K562 (cell line): Measurements from ENCODE around the gene TSTD1. TPM values are rescaled to one million over a fixed set of nuclear protein-coding genes. Genes with fewer than 3 reads are reported as not detected.

Experiments
- ATF7 ChIP-seq: fragments of 450-650 bp; IDR thresholded peaks from 2 replicates; pipeline ENCODE4 v1.7.1; 2014; ENCODE audit warnings: mild to moderate bottlenecking, moderate library complexity
- FUS ChIP-seq: fragments of 200-400 bp; formaldehyde crosslinking; optimal IDR thresholded peaks from 2 replicates; pipeline ENCODE3; 2017; ENCODE audit warnings: low read depth, low read length
- TGIF2 ChIP-seq: sonication (generic); formaldehyde crosslinking; IDR thresholded peaks from 2 replicates; pipeline ENCODE4 v1.8.1; 2022; ENCODE audit warnings: mild to moderate bottlenecking, missing genetic modification reagents, moderate library complexity
- XRCC4 ChIP-seq: IDR thresholded peaks from one replicate; pipeline ENCODE4 v1.6.1; 2011; ENCODE audit not compliant: insufficient read depth, insufficient read length; ENCODE audit errors: extremely low read depth
- ZNF407 ChIP-seq: fragments of 450-650 bp; IDR thresholded peaks from 2 replicates; pipeline ENCODE4 v1.6.1; 2016; ENCODE audit warnings: low read depth
- ZNF512 ChIP-seq: IDR thresholded peaks from 2 replicates; pipeline ENCODE4 v1.6.1; 2016; ENCODE audit warnings: missing genetic modification characterization, missing compliant biosample characterization
- polyA plus RNA-seq, 8 experiments: library from polyadenylated mRNA; depleted of rRNA in 4 of 8; stranded (reverse) in 5 of 8; unstranded in 3 of 8; fragments of >200 nt; fragmentation: Nextera tagmentation in 2 of 8; fragmentation: Illumina TruSeq in 1 of 8; extraction: Ambion mirVana in 2 of 8; extraction: Trizol in 1 of 8; gene quantifications; 2 replicates each; pipeline versions ENCODE4 v1.2.1 to v1.2.3, GENCODE V29; 2011 to 2014; ENCODE audit warnings: inconsistent platforms in 1 of 8, missing spikeins in 1 of 8
- total RNA-seq, 7 experiments: library from RNA; depleted of rRNA in 6 of 7; stranded (reverse); fragments of >200 nt in 6 of 7; fragmentation: Illumina TruSeq in 2 of 7; extraction: Trizol in 2 of 7; gene quantifications; 2 replicates each; pipeline versions ENCODE4 v1.2.1 to v1.2.3, GENCODE V29; 2011 to 2021; ENCODE audit warnings: low replicate concordance in 1 of 7
- TF ChIP-seq, protein P1 (sequence below), 2 experiments: fragments of 450-650 bp in 1 of 2; sonication (generic) in 1 of 2; formaldehyde crosslinking in 1 of 2; IDR thresholded peaks; 2 replicates each; pipeline versions ENCODE4 v1.7.1 to v1.9.0; 2016 to 2022; ENCODE audit warnings: inconsistent platforms in 1 of 2, mild to moderate bottlenecking in 1 of 2, missing genetic modification reagents in 1 of 2

The TSTD1 gene
- total and polyA plus RNA-seq, 9 of the 15 experiments (the other 6 are each of a cell fraction or from before 2014, with no cell fraction given), result 0.23 to 0.53 TPM; not detected in 7

DNA sequence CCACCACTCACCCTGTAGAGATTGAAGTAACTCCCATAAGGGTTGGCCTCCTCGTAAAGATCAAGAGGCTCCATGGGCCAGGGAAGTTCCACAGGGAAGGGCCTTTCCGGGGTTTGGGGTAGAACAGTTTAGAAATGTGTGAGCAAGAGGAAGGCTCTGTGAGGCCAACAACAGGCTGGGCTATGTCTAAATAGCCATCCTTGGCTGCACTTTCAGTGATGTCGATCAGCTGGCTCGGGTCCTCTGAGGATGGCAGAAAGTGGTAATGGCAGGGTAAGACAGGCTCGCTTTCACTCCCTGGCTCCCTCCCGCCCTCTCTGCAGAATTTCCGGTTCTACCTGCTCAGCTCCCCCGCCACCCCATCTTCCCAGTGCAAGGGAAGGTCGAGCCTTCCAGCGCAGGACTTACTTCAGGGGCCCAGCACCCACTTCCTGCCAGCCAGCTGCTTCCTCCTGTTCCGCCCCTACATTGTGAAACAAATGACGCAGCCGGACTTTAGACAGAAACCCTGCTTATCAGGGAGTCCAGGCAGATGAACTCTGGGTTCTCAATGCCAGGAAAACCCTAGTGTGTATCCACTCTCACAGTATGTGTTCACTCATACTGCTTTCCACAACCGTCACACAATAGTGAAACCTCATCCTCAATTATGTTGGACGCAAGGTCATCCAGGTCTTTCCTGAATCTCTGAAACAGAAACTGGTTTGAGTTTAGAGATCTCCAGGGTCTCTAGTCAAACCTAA, 25.1 kb downstream of the TSTD1 start (continued):
- TF ChIP-seq, protein P1, sequence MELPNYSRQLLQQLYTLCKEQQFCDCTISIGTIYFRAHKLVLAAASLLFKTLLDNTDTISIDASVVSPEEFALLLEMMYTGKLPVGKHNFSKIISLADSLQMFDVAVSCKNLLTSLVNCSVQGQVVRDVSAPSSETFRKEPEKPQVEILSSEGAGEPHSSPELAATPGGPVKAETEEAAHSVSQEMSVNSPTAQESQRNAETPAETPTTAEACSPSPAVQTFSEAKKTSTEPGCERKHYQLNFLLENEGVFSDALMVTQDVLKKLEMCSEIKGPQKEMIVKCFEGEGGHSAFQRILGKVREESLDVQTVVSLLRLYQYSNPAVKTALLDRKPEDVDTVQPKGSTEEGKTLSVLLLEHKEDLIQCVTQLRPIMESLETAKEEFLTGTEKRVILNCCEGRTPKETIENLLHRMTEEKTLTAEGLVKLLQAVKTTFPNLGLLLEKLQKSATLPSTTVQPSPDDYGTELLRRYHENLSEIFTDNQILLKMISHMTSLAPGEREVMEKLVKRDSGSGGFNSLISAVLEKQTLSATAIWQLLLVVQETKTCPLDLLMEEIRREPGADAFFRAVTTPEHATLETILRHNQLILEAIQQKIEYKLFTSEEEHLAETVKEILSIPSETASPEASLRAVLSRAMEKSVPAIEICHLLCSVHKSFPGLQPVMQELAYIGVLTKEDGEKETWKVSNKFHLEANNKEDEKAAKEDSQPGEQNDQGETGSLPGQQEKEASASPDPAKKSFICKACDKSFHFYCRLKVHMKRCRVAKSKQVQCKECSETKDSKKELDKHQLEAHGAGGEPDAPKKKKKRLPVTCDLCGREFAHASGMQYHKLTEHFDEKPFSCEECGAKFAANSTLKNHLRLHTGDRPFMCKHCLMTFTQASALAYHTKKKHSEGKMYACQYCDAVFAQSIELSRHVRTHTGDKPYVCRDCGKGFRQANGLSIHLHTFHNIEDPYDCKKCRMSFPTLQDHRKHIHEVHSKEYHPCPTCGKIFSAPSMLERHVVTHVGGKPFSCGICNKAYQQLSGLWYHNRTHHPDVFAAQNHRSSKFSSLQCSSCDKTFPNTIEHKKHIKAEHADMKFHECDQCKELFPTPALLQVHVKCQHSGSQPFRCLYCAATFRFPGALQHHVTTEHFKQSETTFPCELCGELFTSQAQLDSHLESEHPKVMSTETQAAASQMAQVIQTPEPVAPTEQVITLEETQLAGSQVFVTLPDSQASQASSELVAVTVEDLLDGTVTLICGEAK (IDR thresholded peaks at IDR 0.05), result peak; percentile 89
- TF ChIP-seq, protein P1 (CRISPR knock-in tag; IDR thresholded peaks at IDR 0.05), result no peak
- TF ChIP-seq ATF7 (peak; percentile 94), ZNF512 (tag) (no peak), XRCC4 (no peak), TGIF2 (no peak), FUS (no peak), ZNF407 (no peak)
